Thyroid gland (tissue), 4 donors: ENCODE measurements around the gene DNTTIP2.

Experiments used
- CTCF ChIP-seq, 6 experiments: fragments of 200-600 bp in 3 of 6; fragments of 450-650 bp in 3 of 6; sonication (generic) in 3 of 6; IDR thresholded peaks; one replicate each; pipeline ENCODE4 v1.5.1; 2016 to 2019; ENCODE audit warnings: antibody characterized with exemption in 6 of 6, mild to moderate bottlenecking in 2 of 6, inconsistent platforms in 1 of 6, moderate library complexity in 1 of 6
- POLR2A ChIP-seq, 2 donors: fragments of 450-650 bp; IDR thresholded peaks; one replicate each; pipeline ENCODE4 v1.6.1; 2017; ENCODE audit warnings: antibody characterized with exemption in 2 of 2, mild to moderate bottlenecking in 2 of 2, moderate library complexity in 1 of 2

- no peak for TF ChIP-seq CTCF (IDR thresholded peaks at IDR 0.05)
- no peak for TF ChIP-seq POLR2A (IDR thresholded peaks at IDR 0.05)
These were observed 41.0 kb downstream of the DNTTIP2 start for GRCh38 chr1:93837961-93838360.
